Panc1 (cell line): ENCODE data around the gene C19orf47.

Experiments
- CTCF ChIP-seq: fragments of 450-650 bp; IDR thresholded peaks from 2 replicates; pipeline ENCODE4 v1.5.1; 2017; ENCODE audit warnings: mild to moderate bottlenecking
- SIN3A ChIP-seq: IDR thresholded peaks from 2 replicates; pipeline ENCODE4 v1.6.1; 2012; ENCODE audit warnings: low read depth, mild to moderate bottlenecking, low read length, moderate library complexity, borderline replicate concordance; ENCODE audit not compliant: insufficient read depth
- TCF7L2 ChIP-seq: IDR thresholded peaks from 2 replicates; pipeline ENCODE4 v1.6.1; 2011; ENCODE audit warnings: mild to moderate bottlenecking, low read depth, low read length, inconsistent platforms

DNA sequence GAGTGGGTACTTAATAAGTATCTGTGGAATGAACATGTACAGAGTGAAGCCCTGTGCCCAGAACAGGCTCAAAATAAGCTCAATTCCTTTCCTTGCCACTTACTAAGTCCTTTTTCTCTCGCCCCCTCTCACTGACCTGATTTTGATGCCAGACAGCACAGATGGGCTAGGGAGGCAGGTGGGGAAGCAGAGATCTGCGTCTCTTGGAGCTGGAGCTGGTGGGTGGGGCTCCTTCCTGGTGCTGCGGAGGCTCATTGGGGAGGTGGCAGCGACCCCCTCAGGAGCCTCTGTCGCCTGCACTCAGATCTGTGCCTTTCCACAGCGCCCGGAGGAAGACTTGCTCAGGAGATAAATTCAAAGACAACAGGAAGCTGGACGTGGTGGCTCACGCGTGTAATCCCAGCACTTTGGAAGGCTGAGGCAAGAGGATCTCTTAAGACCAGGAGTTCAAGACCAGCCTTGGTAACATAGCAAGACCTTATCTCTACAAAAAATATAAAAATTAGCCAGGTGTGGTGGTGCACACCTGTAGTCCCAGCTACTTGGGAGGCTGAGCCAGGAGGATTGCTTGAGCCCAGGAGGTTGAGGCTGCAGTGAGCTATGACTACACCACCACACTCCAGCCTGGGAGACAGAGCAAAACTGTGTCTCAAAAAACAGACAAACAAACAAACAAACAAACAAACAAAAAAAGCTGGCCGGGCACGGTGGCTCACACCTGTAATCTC is 77.7 kb downstream of the C19orf47 start:
- TF ChIP-seq CTCF (no peak), TCF7L2 (no peak), SIN3A (no peak)
